ENCODE data around the gene CYP19A1. TPM values are rescaled to one million over a fixed set of nuclear protein-coding genes. Genes with fewer than 3 reads are reported as not detected.

Gene CYP19A1
- total RNA-seq, 3 donors from 2014 or later, result 1.0 to 24.9 (median 6.9) TPM

DNA sequence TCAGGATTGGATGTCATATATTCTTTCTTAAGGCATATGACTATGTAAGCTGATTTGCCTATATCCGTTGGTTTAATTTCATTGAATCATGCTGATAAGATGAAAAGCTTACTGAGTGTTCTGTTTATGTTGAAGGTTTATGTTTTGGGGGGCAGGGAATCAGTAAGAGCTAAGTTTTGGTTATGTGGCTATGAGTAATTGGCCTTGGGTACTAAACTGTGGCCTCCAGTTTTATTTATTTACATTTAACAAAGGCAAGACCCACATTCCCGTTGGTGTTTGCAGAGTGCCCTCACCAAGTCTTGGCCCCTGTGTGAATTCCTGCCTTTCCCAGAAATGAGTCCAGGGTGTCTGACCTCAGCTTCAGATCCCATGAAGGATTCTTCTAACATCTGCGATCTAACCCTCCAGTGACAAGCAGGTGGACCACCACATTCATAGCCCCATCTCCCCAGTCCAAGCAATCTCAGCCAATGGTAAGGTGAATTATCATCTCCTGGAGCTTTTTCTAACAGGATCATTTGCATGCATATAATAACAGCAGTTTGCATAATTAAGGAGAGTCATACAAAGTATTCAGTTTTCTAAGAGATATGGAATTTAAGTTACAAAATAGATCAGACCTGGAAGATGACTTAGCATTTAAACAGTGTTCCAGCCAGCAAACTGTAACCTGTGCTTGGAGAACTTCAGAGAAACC, 30.5 kb upstream of the CYP19A1 start:
- intact Hi-C loops (cut with DNase I; ENCODE audit: low total_unique reads), result no loop called here
- no peaks in the 10 kb centered on the region for H3K36me3 ChIP-seq
- H3K4me3 ChIP-seq, result no peak overlapping the region
- H3K27ac ChIP-seq, result no peak overlapping the region
- no peaks in the 10 kb centered on the region for H3K9me3 ChIP-seq
- no peaks in the 10 kb centered on the region for H3K27me3 ChIP-seq
- TF ChIP-seq, protein P1, sequence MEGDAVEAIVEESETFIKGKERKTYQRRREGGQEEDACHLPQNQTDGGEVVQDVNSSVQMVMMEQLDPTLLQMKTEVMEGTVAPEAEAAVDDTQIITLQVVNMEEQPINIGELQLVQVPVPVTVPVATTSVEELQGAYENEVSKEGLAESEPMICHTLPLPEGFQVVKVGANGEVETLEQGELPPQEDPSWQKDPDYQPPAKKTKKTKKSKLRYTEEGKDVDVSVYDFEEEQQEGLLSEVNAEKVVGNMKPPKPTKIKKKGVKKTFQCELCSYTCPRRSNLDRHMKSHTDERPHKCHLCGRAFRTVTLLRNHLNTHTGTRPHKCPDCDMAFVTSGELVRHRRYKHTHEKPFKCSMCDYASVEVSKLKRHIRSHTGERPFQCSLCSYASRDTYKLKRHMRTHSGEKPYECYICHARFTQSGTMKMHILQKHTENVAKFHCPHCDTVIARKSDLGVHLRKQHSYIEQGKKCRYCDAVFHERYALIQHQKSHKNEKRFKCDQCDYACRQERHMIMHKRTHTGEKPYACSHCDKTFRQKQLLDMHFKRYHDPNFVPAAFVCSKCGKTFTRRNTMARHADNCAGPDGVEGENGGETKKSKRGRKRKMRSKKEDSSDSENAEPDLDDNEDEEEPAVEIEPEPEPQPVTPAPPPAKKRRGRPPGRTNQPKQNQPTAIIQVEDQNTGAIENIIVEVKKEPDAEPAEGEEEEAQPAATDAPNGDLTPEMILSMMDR (IDR thresholded peaks at IDR 0.05), result no peak
- TF ChIP-seq POLR2AphosphoS5 (IDR thresholded peaks at IDR 0.05), result no peak
- no peak for TF ChIP-seq POLR2A (IDR thresholded peaks at IDR 0.05)
- DNase-seq (ENCODE audit: low spot score in 2 of 2), result no peak
- H3K4me1 ChIP-seq, result peaks cover 0 to 6% of the 10 kb centered on the region in 2 donors

DNA sequence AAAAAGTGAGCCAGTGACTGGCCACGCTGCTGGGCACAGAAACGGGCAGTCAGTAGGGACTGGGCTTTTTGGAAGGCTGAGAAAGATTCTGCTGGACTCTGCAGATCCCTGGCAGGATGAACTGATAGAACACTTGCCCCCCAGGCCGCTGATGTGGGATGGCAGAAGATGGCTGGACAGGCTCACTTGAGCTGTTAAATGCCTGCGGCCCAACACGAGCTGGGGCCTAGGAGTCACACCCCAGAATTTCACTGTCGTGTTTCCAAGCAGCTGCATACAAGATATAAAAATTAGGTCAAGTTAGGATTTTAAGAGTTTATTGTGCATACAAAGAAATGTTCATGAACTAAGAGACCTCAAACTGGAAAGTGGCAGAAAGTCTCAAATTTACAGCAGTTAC, 29.9 kb upstream of the CYP19A1 start:
- H3K9me3 ChIP-seq, result no peaks in the 10 kb centered on the region
- intact Hi-C loops (cut with DNase I; ENCODE audit: low total_unique reads), result no loop called here
- no peaks in the 10 kb centered on the region for H3K36me3 ChIP-seq
- H3K27me3 ChIP-seq, result no peaks in the 10 kb centered on the region
- no peak for DNase-seq (ENCODE audit: low spot score in 2 of 2)
- H3K27ac ChIP-seq, result no peak overlapping the region
- TF ChIP-seq POLR2A (IDR thresholded peaks at IDR 0.05) (no peak), POLR2AphosphoS5 (IDR thresholded peaks at IDR 0.05) (no peak)
- TF ChIP-seq, protein P1 (IDR thresholded peaks at IDR 0.05), result no peak
- H3K4me3 ChIP-seq, result no peak overlapping the region
- peaks cover 0 to 6% of the 10 kb centered on the region in 2 donors for H3K4me1 ChIP-seq

DNA sequence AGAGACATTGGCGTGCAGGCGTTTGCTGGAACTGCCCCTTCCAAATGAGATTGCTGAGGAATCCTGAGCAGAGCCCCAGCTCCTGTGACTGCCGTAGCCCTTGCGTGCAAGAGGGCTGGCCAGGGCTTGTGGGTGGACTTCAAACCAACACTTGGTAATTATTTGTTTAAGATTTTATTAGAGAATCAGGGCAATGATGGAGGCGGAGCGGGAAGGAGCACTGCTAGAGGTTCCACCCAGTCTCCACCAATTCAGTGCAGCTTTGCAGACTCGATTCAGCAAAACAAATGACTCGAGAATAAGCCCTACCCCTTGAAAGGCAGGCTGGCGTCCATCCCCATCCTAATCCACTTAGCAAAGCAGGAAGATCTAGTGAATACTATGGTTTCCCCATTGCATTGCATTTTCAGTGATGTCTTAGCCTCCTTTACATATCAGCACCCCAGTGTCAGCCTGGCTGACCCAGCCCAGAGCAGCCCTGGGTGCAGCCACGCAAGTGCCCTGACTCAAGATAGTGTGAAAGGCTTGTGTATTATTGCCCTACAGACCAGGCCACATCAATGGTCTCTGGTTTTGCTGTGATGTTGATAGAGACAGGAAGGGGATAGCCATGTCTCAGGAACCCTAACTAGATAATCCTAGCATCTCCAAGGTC, 29.1 kb upstream of the CYP19A1 start:
- no peak overlapping the region for H3K4me3 ChIP-seq
- DNase-seq (ENCODE audit: low spot score in 2 of 2), result no peak
- intact Hi-C loops (cut with DNase I; ENCODE audit: low total_unique reads), result no loop called here
- H3K36me3 ChIP-seq, result no peaks in the 10 kb centered on the region
- H3K9me3 ChIP-seq, result no peaks in the 10 kb centered on the region
- peak overlapping the region in 1 of 2 donors; percentile 39 for H3K27ac ChIP-seq
- H3K4me1 ChIP-seq, result peaks cover 0 to 6% of the 10 kb centered on the region in 2 donors
- H3K27me3 ChIP-seq, result no peaks in the 10 kb centered on the region
- TF ChIP-seq, protein P1 (IDR thresholded peaks at IDR 0.05), result no peak
- TF ChIP-seq POLR2AphosphoS5 (IDR thresholded peaks at IDR 0.05), result no peak

DNA sequence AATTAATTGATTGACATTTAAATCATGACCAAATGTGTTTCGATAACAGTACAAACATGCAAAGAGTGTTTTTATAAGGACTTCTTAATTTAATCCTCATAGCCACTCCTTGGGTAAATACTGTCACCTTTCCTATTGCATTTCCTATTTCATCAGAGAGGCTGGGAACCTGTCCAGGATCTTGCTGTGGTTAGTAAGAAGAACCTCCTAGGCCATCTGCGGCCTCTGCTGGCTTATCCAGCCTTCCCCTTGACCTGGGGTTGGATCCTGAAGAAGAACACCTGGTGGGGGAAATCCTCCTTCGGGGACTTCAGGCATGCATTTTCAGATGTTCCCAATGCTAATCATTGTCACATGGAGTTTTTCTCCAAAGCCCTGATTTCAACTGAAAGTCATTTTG, 28.5 kb upstream of the CYP19A1 start:
- intact Hi-C loops (cut with DNase I; ENCODE audit: low total_unique reads), result no loop called here
- no peak overlapping the region for H3K27ac ChIP-seq
- H3K36me3 ChIP-seq, result no peaks in the 10 kb centered on the region
- H3K27me3 ChIP-seq, result no peaks in the 10 kb centered on the region
- peak in 1 of 2 donors; percentile 30 for DNase-seq (ENCODE audit: low spot score in 2 of 2)
- TF ChIP-seq, protein P1 (IDR thresholded peaks at IDR 0.05), result no peak
- no peak for TF ChIP-seq POLR2AphosphoS5 (IDR thresholded peaks at IDR 0.05)
- TF ChIP-seq POLR2A (IDR thresholded peaks at IDR 0.05), result no peak
- H3K4me3 ChIP-seq, result no peak overlapping the region
- no peaks in the 10 kb centered on the region for H3K9me3 ChIP-seq
- peaks cover 0 to 6% of the 10 kb centered on the region in 2 donors for H3K4me1 ChIP-seq

DNA sequence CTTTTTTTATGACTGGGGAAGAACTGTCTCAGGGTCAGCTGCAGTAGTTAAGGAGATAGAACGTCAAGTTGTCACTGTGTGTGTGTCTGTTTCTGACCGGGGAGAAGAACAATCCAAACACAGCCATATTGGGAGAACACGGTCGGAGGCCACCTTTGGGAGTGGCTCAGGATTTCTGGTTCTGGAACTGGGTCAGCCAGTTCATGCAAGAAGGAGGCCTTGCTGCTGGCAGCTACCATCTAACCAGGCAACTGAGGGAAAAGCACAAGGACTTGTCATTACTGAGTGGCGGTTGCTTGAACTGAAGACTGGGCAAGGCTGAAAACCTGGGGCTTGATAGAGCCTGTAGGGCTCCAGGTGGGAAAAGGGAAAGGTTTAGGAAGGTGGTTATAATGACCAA, 27.7 kb upstream of the CYP19A1 start:
- Histone ChIP-seq H3K27me3 (no peaks in the 10 kb centered on the region), H3K27ac (no peak overlapping the region), H3K4me3 (no peak overlapping the region), H3K4me1 (peaks cover 0 to 6% of the 10 kb centered on the region in 2 donors), H3K9me3 (no peaks in the 10 kb centered on the region), H3K36me3 (no peaks in the 10 kb centered on the region)
- DNase-seq (ENCODE audit: low spot score in 2 of 2), result no peak
- TF ChIP-seq, protein P1 (IDR thresholded peaks at IDR 0.05), result no peak
- TF ChIP-seq POLR2AphosphoS5 (IDR thresholded peaks at IDR 0.05) (no peak), POLR2A (IDR thresholded peaks at IDR 0.05) (no peak)
- intact Hi-C loops (cut with DNase I; ENCODE audit: low total_unique reads), result no loop called here
